Neural progenitor cell (in vitro differentiated cells): ENCODE measurements around the gene ADAMTS6. TPM values are rescaled to one million over a fixed set of nuclear protein-coding genes. Genes with fewer than 3 reads are reported as not detected.
A peak's percentile ranks its signal among the peaks of the same experiment; 100 is the strongest.

ENCODE experiments used
- DNase-seq: peaks from one replicate; pipeline ENCODE4 v3.0.0-alpha.2; 2016; ENCODE audit warnings: low spot score
- H2AFZ ChIP-seq: fragments of 200-600 bp; sonication (generic); replicated peaks from 2 replicates; pipeline ENCODE4 v1.6.1; 2016; ENCODE audit warnings: antibody characterized with exemption
- H3F3A ChIP-seq: fragments of 200-600 bp; sonication (generic); 2 replicates; pipeline ENCODE4 v1.6.1; 2016; ENCODE audit warnings: antibody characterized with exemption, low read depth
- H3K27ac ChIP-seq: fragments of 200-600 bp; sonication (generic); 2 replicates; pipeline ENCODE4 v1.5.1; 2016; ENCODE audit warnings: mild to moderate bottlenecking
- H3K27me3 ChIP-seq: fragments of 200-600 bp; sonication (generic); 2 replicates; pipeline ENCODE4 v1.6.1; 2016; ENCODE audit warnings: mild to moderate bottlenecking, moderate library complexity
- H3K36me3 ChIP-seq: fragments of 200-600 bp; sonication (generic); 2 replicates; pipeline ENCODE4 v1.5.1; 2016
- H3K4me1 ChIP-seq: fragments of 200-600 bp; sonication (generic); 2 replicates; pipeline ENCODE4 v1.6.1; 2016; ENCODE audit warnings: mixed run types
- H3K4me2 ChIP-seq: fragments of 200-600 bp; sonication (generic); 2 replicates; pipeline ENCODE4 v1.6.1; 2016
- H3K4me3 ChIP-seq: fragments of 200-600 bp; sonication (generic); 2 replicates; pipeline ENCODE4 v1.5.1; 2016
- H3K79me2 ChIP-seq: fragments of 200-600 bp; sonication (generic); 2 replicates; pipeline ENCODE4 v1.6.1; 2016; ENCODE audit warnings: low read depth
- H3K9ac ChIP-seq: fragments of 200-600 bp; sonication (generic); 2 replicates; pipeline ENCODE4 v1.6.1; 2016
- H3K9me3 ChIP-seq: fragments of 200-600 bp; sonication (generic); 2 replicates; pipeline ENCODE4 v1.5.1; 2016; ENCODE audit warnings: low read depth
- H4K20me1 ChIP-seq: fragments of 200-600 bp; sonication (generic); 2 replicates; pipeline ENCODE4 v1.6.1; 2016; ENCODE audit warnings: low read depth
- H3K27ac Mint-ChIP-seq: 3 replicates; pipeline ENCODE4 v1.8.0; 2021; ENCODE audit warnings: mixed read lengths
- H3K27me3 Mint-ChIP-seq: 2 replicates; pipeline ENCODE4 v1.8.0; 2022; ENCODE audit warnings: low read depth, mild to moderate bottlenecking, inconsistent platforms, moderate library complexity, mixed read lengths; ENCODE audit not compliant: insufficient read depth
- H3K36me3 Mint-ChIP-seq: 3 replicates; pipeline ENCODE4 v1.8.0; 2021; ENCODE audit warnings: mixed read lengths
- H3K4me1 Mint-ChIP-seq: 3 replicates; pipeline ENCODE4 v1.8.0; 2021; ENCODE audit warnings: mixed read lengths
- H3K4me3 Mint-ChIP-seq: 3 replicates; pipeline ENCODE4 v1.8.0; 2021; ENCODE audit warnings: mild to moderate bottlenecking, moderate library complexity, mixed read lengths
- H3K9me3 Mint-ChIP-seq: 3 replicates; pipeline ENCODE4 v1.8.0; 2020; ENCODE audit warnings: mixed read lengths
- CTCF ChIP-seq: fragments of 200-600 bp; sonication (generic); IDR thresholded peaks from 2 replicates; pipeline ENCODE4 v1.5.1; 2017; ENCODE audit warnings: antibody characterized with exemption, mild to moderate bottlenecking
- EZH2 ChIP-seq: fragments of 200-600 bp; sonication (generic); IDR thresholded peaks from 2 replicates; pipeline ENCODE4 v1.6.1; 2017; ENCODE audit warnings: antibody characterized with exemption, mild to moderate bottlenecking, moderate library complexity
- EZH2phosphoT487 ChIP-seq: fragments of 200-600 bp; sonication (generic); IDR thresholded peaks from 2 replicates; pipeline ENCODE4 v1.6.1; 2017; ENCODE audit warnings: antibody characterized with exemption
- total RNA-seq: library from RNA; depleted of rRNA; stranded (reverse); fragments of >200 nt; gene quantifications from 2 replicates; pipeline ENCODE4 v1.2.3, GENCODE V29; 2015; ENCODE audit warnings: low replicate concordance

ADAMTS6 gene
- total RNA-seq, 1 donor from 2014 or later, result 14.3 TPM

DNA sequence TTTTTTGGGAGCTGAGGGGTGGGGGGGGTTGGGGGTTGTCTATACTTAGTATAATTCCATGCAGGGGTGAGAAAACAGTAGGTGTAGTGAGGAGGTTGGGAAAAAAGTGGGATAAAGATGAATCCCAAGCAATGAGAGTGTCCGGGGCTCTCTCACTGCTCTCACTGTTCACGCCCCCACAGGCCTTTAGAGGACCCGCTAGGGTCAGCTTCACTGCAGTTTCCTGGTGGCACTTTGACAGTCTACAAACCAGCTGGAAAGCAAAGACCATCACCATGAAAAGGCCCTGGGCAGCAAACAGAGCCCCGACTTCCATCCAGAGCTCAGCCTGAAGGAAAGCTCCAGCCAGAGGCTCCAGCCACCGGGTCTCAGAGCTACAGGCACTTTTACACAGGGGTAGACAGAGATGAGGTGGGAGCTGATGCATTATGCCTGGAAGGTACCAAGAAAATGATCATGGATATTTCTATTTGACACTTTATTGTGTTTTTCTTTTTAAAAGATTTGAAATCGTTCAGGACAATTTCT lies 355.1 kb downstream of the ADAMTS6 start:
- Histone ChIP-seq H2AFZ (no peak overlapping the region), H3K36me3 (no peaks in the 10 kb centered on the region), H3K4me3 (no peak overlapping the region), H4K20me1 (no peaks in the 10 kb centered on the region), H3K4me1 (peaks cover 10% of the 10 kb centered on the region), H3K9me3 (no peaks in the 10 kb centered on the region), H3F3A (no peaks in the 10 kb centered on the region), H3K27ac (no peak overlapping the region), H3K4me2 (no peak overlapping the region), H3K9ac (no peak overlapping the region), H3K27me3 (no peaks in the 10 kb centered on the region), H3K79me2 (no peaks in the 10 kb centered on the region)
- Mint-ChIP-seq H3K27ac (no peak overlapping the region), H3K9me3 (no peaks in the 10 kb centered on the region), H3K4me1 (peaks cover 16% of the 10 kb centered on the region), H3K27me3 (peaks cover 2% of the 10 kb centered on the region), H3K4me3 (no peak overlapping the region), H3K36me3 (no peaks in the 10 kb centered on the region)
- DNase-seq, result no peak
- TF ChIP-seq CTCF (no peak), EZH2phosphoT487 (no peak), EZH2 (no peak)

- Mint-ChIP-seq H3K27me3 (peaks cover 2% of the 10 kb centered on the region), H3K4me3 (no peak overlapping the region), H3K27ac (no peak overlapping the region), H3K4me1 (peaks cover 13% of the 10 kb centered on the region), H3K9me3 (no peaks in the 10 kb centered on the region), H3K36me3 (no peaks in the 10 kb centered on the region)
- H3K27me3 ChIP-seq, result no peaks in the 10 kb centered on the region
- peak; percentile 40 for DNase-seq
- no peak overlapping the region for H3K27ac ChIP-seq
- no peak overlapping the region for H2AFZ ChIP-seq
- no peak for TF ChIP-seq CTCF
- no peak for TF ChIP-seq EZH2phosphoT487
- no peak for TF ChIP-seq EZH2
- H3K4me3 ChIP-seq, result no peak overlapping the region
- H3K9me3 ChIP-seq, result no peaks in the 10 kb centered on the region
- H3K4me1 ChIP-seq, result peaks cover 10% of the 10 kb centered on the region
- no peaks in the 10 kb centered on the region for H3F3A ChIP-seq
- no peaks in the 10 kb centered on the region for H4K20me1 ChIP-seq
- H3K36me3 ChIP-seq, result no peaks in the 10 kb centered on the region
- H3K4me2 ChIP-seq, result no peak overlapping the region
- no peaks in the 10 kb centered on the region for H3K79me2 ChIP-seq
- no peak overlapping the region for H3K9ac ChIP-seq
Observed at GRCh38 chr5:65125591-65126541, 355.9 kb downstream of the ADAMTS6 start.

- peaks cover 8% of the 10 kb centered on the region for H3K9me3 Mint-ChIP-seq
- H3K36me3 Mint-ChIP-seq, result no peaks in the 10 kb centered on the region
- peaks cover 3% of the 10 kb centered on the region for H3K27me3 Mint-ChIP-seq
- Histone ChIP-seq H3K27ac (no peak overlapping the region), H3F3A (no peaks in the 10 kb centered on the region), H3K4me1 (peaks cover 8% of the 10 kb centered on the region), H3K4me2 (no peak overlapping the region), H3K79me2 (no peaks in the 10 kb centered on the region), H3K27me3 (no peaks in the 10 kb centered on the region), H2AFZ (no peak overlapping the region), H3K9me3 (peaks cover 10% of the 10 kb centered on the region), H3K9ac (no peak overlapping the region), H4K20me1 (no peaks in the 10 kb centered on the region), H3K4me3 (no peak overlapping the region), H3K36me3 (no peaks in the 10 kb centered on the region)
- TF ChIP-seq EZH2phosphoT487, result no peak
- no peak for TF ChIP-seq EZH2
- TF ChIP-seq CTCF, result no peak
- H3K4me1 Mint-ChIP-seq, result peaks cover 15% of the 10 kb centered on the region
- no peak overlapping the region for H3K27ac Mint-ChIP-seq
- DNase-seq, result no peak
- no peak overlapping the region for H3K4me3 Mint-ChIP-seq
Observed at GRCh38 chr5:65121880-65122436, 359.8 kb downstream of the ADAMTS6 start.
